Neural cell (in vitro differentiated cells): ENCODE data around the gene CD84. TPM values are rescaled to one million over a fixed set of nuclear protein-coding genes. Genes with fewer than 3 reads are reported as not detected.

Experiments
- H2AFZ ChIP-seq: fragments of 200-600, 300-800 bp; sonication (generic), shearing (Covaris generic); 2 replicates; pipeline ENCODE4 v1.6.0; 2014; ENCODE audit warnings: low read depth, mild to moderate bottlenecking, antibody characterized with exemption, low read length, moderate library complexity
- H3F3A ChIP-seq: fragments of 200-600 bp; shearing (Covaris generic); 2 replicates; pipeline ENCODE4 v1.6.1; 2016; ENCODE audit warnings: mild to moderate bottlenecking, moderate library complexity, mixed read lengths, antibody characterized with exemption, low read length; ENCODE audit not compliant: insufficient read depth, poor library complexity, severe bottlenecking
- H3K27ac ChIP-seq: fragments of 200-600, 300-800 bp; sonication (generic), shearing (Covaris generic); 2 replicates; pipeline ENCODE4 v1.5.1; 2014; ENCODE audit warnings: mild to moderate bottlenecking, low read length, moderate library complexity
- H3K27me3 ChIP-seq: fragments of 300-800, 200-600 bp; sonication (generic), shearing (Covaris generic); 2 replicates; pipeline ENCODE4 v1.6.0; 2014; ENCODE audit warnings: mild to moderate bottlenecking, low read depth, low read length, moderate library complexity; ENCODE audit not compliant: insufficient read depth
- H3K36me3 ChIP-seq: fragments of 300-800, 200-600 bp; sonication (generic), shearing (Covaris generic); 2 replicates; pipeline ENCODE4 v1.5.1; 2014; ENCODE audit warnings: mild to moderate bottlenecking, antibody characterized with exemption, low read length, moderate library complexity; ENCODE audit not compliant: insufficient read depth
- H3K4me2 ChIP-seq: fragments of 300-800, 200-600 bp; sonication (generic), shearing (Covaris generic); 2 replicates; pipeline ENCODE4 v1.6.0; 2014; ENCODE audit warnings: mild to moderate bottlenecking, low read length
- H3K4me3 ChIP-seq: fragments of 300-800, 200-600 bp; sonication (generic), shearing (Covaris generic); 2 replicates; pipeline ENCODE4 v1.5.1; 2014; ENCODE audit warnings: mild to moderate bottlenecking, low read length, moderate library complexity
- H3K79me2 ChIP-seq: fragments of 200-600 bp; shearing (Covaris generic); replicated peaks from 2 replicates; pipeline ENCODE4 v1.6.0; 2014; ENCODE audit warnings: mild to moderate bottlenecking, low read length, moderate library complexity; ENCODE audit not compliant: insufficient read depth
- H3K9ac ChIP-seq: fragments of 300-800, 200-600 bp; sonication (generic), shearing (Covaris generic); 2 replicates; pipeline ENCODE4 v1.6.1; 2016; ENCODE audit warnings: mild to moderate bottlenecking, low read length, mixed read lengths
- H3K9me2 ChIP-seq: fragments of 200-600 bp; shearing (Covaris generic); 2 replicates; pipeline ENCODE4 v1.6.1; 2016; ENCODE audit warnings: mild to moderate bottlenecking, low read length, mixed read lengths; ENCODE audit not compliant: insufficient read depth
- H3K9me3 ChIP-seq: fragments of 200-600, 300-800 bp; sonication (generic), shearing (Covaris generic); 2 replicates; pipeline ENCODE4 v1.6.1; 2016; ENCODE audit warnings: mild to moderate bottlenecking, mixed run types, low read length, moderate library complexity, mixed read lengths
- H4K20me1 ChIP-seq: fragments of 200-600 bp; shearing (Covaris generic); 2 replicates; pipeline ENCODE4 v1.6.1; 2016; ENCODE audit warnings: mild to moderate bottlenecking, mixed run types; ENCODE audit not compliant: insufficient read depth
- CTCF ChIP-seq: fragments of 450-650 bp; IDR thresholded peaks from 2 replicates; pipeline ENCODE4 v1.5.1; 2014; ENCODE audit warnings: antibody characterized with exemption, mild to moderate bottlenecking, moderate library complexity; ENCODE audit not compliant: poor library complexity, severe bottlenecking
- EP300 ChIP-seq: fragments of 450-650 bp; conservative IDR thresholded peaks from 2 replicates; pipeline ENCODE4 v1.6.1; 2014; ENCODE audit warnings: antibody characterized with exemption, mild to moderate bottlenecking, moderate library complexity; ENCODE audit not compliant: poor library complexity, severe bottlenecking
- EZH2 ChIP-seq: fragments of 200-600, 300-800 bp; shearing (Covaris generic), sonication (generic); IDR thresholded peaks from 2 replicates; pipeline ENCODE4 v1.6.1; 2014; ENCODE audit warnings: antibody characterized with exemption, low read length, borderline replicate concordance, mild to moderate bottlenecking; ENCODE audit not compliant: insufficient read depth, poor library complexity, severe bottlenecking
- MXI1 ChIP-seq: fragments of 450-650 bp; conservative IDR thresholded peaks from 2 replicates; pipeline ENCODE4 v1.6.1; 2014; ENCODE audit warnings: antibody characterized with exemption, mild to moderate bottlenecking; ENCODE audit not compliant: poor library complexity, severe bottlenecking
- POLR2AphosphoS5 ChIP-seq: IDR thresholded peaks from 2 replicates; pipeline ENCODE4 v1.6.1; 2012
- RAD21 ChIP-seq: fragments of 450-650 bp; conservative IDR thresholded peaks from 2 replicates; pipeline ENCODE4 v1.6.1; 2014; ENCODE audit warnings: antibody characterized with exemption, mild to moderate bottlenecking, moderate library complexity
- SMC3 ChIP-seq: fragments of 450-650 bp; conservative IDR thresholded peaks from 2 replicates; pipeline ENCODE4 v1.6.1; 2014; ENCODE audit warnings: antibody characterized with exemption, mild to moderate bottlenecking, moderate library complexity; ENCODE audit not compliant: poor library complexity
- TAF1 ChIP-seq: IDR thresholded peaks from 2 replicates; pipeline ENCODE4 v1.6.1; 2012; ENCODE audit warnings: low read depth
- polyA plus RNA-seq: library from polyadenylated mRNA; depleted of rRNA; stranded (reverse); fragments of >200 nt; gene quantifications from 2 replicates; pipeline ENCODE4 v1.2.3, GENCODE V29; 2014
- TF ChIP-seq, protein P1 (sequence below): IDR thresholded peaks from 2 replicates; pipeline ENCODE4 v1.6.1; 2012; ENCODE audit warnings: borderline replicate concordance

The CD84 gene
- polyA plus RNA-seq, 1 donor from 2014 or later: not detected

- no peak for TF ChIP-seq EZH2
- Histone ChIP-seq H4K20me1 (no peaks in the 10 kb centered on the region), H3K79me2 (no peaks in the 10 kb centered on the region), H3K4me2 (no peak overlapping the region), H3K36me3 (no peaks in the 10 kb centered on the region), H3K9me3 (no peaks in the 10 kb centered on the region), H2AFZ (no peak overlapping the region), H3K27me3 (no peaks in the 10 kb centered on the region), H3K27ac (no peak overlapping the region), H3F3A (no peaks in the 10 kb centered on the region), H3K9me2 (no peaks in the 10 kb centered on the region), H3K4me3 (no peak overlapping the region), H3K9ac (no peak overlapping the region)
Measured at GRCh38 chr1:160618763-160619274, 39.5 kb upstream of the CD84 start.

DNA sequence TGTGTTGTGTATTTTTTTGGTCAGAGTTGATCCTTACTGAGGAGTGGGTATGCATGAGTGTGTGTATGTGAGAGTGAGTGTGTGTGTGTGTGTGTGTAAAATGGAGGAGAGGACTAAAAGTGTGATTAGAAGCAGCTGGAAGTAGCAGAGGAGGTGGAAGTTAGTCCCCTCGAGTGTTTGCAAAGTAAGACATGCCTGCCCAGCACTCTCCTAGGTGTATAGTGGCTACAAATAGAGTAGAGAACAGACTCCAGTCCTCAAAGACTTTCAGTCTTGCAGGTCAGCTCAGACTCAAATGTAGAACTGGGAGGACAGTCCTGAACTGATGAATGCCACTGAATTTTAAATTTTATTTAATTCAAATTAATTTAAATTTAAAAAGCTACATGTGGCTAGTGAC is 39.0 kb upstream of the CD84 start:
- Histone ChIP-seq H3K9ac (no peak overlapping the region), H3K27ac (no peak overlapping the region), H3K9me2 (no peaks in the 10 kb centered on the region), H3K36me3 (no peaks in the 10 kb centered on the region), H3K27me3 (no peaks in the 10 kb centered on the region), H3F3A (no peaks in the 10 kb centered on the region), H3K4me2 (no peak overlapping the region), H3K9me3 (no peaks in the 10 kb centered on the region), H3K79me2 (no peaks in the 10 kb centered on the region), H4K20me1 (no peaks in the 10 kb centered on the region), H3K4me3 (no peak overlapping the region), H2AFZ (no peak overlapping the region)
- TF ChIP-seq TAF1: no peak
- no peak for TF ChIP-seq POLR2AphosphoS5
- TF ChIP-seq MXI1: no peak
- TF ChIP-seq EZH2: no peak
- TF ChIP-seq CTCF: no peak
- TF ChIP-seq RAD21: no peak
- TF ChIP-seq SMC3: no peak
- TF ChIP-seq, protein P1, sequence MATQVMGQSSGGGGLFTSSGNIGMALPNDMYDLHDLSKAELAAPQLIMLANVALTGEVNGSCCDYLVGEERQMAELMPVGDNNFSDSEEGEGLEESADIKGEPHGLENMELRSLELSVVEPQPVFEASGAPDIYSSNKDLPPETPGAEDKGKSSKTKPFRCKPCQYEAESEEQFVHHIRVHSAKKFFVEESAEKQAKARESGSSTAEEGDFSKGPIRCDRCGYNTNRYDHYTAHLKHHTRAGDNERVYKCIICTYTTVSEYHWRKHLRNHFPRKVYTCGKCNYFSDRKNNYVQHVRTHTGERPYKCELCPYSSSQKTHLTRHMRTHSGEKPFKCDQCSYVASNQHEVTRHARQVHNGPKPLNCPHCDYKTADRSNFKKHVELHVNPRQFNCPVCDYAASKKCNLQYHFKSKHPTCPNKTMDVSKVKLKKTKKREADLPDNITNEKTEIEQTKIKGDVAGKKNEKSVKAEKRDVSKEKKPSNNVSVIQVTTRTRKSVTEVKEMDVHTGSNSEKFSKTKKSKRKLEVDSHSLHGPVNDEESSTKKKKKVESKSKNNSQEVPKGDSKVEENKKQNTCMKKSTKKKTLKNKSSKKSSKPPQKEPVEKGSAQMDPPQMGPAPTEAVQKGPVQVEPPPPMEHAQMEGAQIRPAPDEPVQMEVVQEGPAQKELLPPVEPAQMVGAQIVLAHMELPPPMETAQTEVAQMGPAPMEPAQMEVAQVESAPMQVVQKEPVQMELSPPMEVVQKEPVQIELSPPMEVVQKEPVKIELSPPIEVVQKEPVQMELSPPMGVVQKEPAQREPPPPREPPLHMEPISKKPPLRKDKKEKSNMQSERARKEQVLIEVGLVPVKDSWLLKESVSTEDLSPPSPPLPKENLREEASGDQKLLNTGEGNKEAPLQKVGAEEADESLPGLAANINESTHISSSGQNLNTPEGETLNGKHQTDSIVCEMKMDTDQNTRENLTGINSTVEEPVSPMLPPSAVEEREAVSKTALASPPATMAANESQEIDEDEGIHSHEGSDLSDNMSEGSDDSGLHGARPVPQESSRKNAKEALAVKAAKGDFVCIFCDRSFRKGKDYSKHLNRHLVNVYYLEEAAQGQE: no peak
- TF ChIP-seq EP300: no peak

DNA sequence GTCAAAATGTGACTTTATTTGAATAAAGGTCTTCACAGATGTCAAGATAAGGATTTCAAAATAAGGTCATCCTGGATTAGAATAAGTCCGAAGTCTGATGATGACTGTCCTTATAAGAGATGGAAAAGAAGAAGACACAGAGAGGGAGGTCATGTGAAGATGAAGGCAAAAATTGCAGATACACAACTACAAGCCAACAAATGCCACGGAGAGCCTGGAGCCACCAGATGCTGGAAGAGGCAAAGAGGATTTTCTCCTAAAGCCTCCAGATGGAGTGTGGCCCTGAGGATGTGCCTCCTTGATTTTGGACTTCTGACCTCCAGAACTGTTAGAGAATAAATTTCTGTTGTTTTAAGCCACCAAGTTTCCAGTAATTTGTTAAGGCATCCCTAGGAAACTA is 36.4 kb upstream of the CD84 start:
- Histone ChIP-seq H3K4me2 (no peak overlapping the region), H3K9ac (no peak overlapping the region), H3K79me2 (no peaks in the 10 kb centered on the region), H3K9me2 (no peaks in the 10 kb centered on the region), H3F3A (no peaks in the 10 kb centered on the region), H3K36me3 (no peaks in the 10 kb centered on the region), H3K27ac (no peak overlapping the region), H3K4me3 (no peak overlapping the region), H3K9me3 (no peaks in the 10 kb centered on the region), H4K20me1 (no peaks in the 10 kb centered on the region), H3K27me3 (no peaks in the 10 kb centered on the region), H2AFZ (no peak overlapping the region)
- TF ChIP-seq TAF1 (no peak), EZH2 (no peak), SMC3 (no peak), MXI1 (no peak), POLR2AphosphoS5 (no peak), EP300 (no peak), CTCF (no peak), RAD21 (no peak)
- TF ChIP-seq, protein P1: no peak
